Loucy (cell line): ENCODE data around the gene ALDH3A1.

Experiments used
- H2AFZ ChIP-seq: fragments of 200-600 bp; sonication (generic); 2 replicates; pipeline ENCODE4 v1.6.0; 2016; ENCODE audit warnings: antibody characterized with exemption, mild to moderate bottlenecking, low read length, moderate library complexity
- H3F3A ChIP-seq: fragments of 200-600 bp; 2 replicates; pipeline ENCODE4 v1.6.0; 2016; ENCODE audit warnings: antibody characterized with exemption, low read depth, mild to moderate bottlenecking
- H3K27me3 ChIP-seq: fragments of 200-600 bp; sonication (generic); 2 replicates; pipeline ENCODE4 v1.6.1; 2014; ENCODE audit warnings: low read length, mild to moderate bottlenecking; ENCODE audit not compliant: insufficient read depth, poor library complexity, severe bottlenecking
- H3K36me3 ChIP-seq: fragments of 200-600 bp; sonication (generic); 2 replicates; pipeline ENCODE4 v1.6.1; 2016; ENCODE audit warnings: low read length; ENCODE audit not compliant: insufficient read depth
- H3K4me1 ChIP-seq: fragments of 200-600 bp; sonication (generic); 2 replicates; pipeline ENCODE4 v1.5.1; 2014; ENCODE audit warnings: low read length, mild to moderate bottlenecking; ENCODE audit not compliant: insufficient read depth, poor library complexity, severe bottlenecking
- H3K4me2 ChIP-seq: fragments of 200-600 bp; sonication (generic); 2 replicates; pipeline ENCODE4 v1.6.0; 2014; ENCODE audit warnings: antibody characterized with exemption, low read length, low read depth, mild to moderate bottlenecking; ENCODE audit not compliant: poor library complexity, severe bottlenecking
- H3K4me3 ChIP-seq: fragments of 200-600 bp; sonication (generic); 2 replicates; pipeline ENCODE4 v1.5.1; 2014; ENCODE audit warnings: low read length, mild to moderate bottlenecking, mixed read lengths; ENCODE audit not compliant: poor library complexity, severe bottlenecking
- H3K79me2 ChIP-seq: fragments of 200-600 bp; sonication (generic); 2 replicates; pipeline ENCODE4 v1.6.1; 2014; ENCODE audit warnings: low read length; ENCODE audit not compliant: insufficient read depth
- H3K9ac ChIP-seq: fragments of 200-600 bp; sonication (generic); 2 replicates; pipeline ENCODE4 v1.6.0; 2014; ENCODE audit warnings: mild to moderate bottlenecking, low read depth, low read length, moderate library complexity; ENCODE audit not compliant: poor library complexity, severe bottlenecking
- H3K9me2 ChIP-seq: fragments of 200-600 bp; sonication (generic); replicated peaks from 2 replicates; pipeline ENCODE4 v1.6.1; 2016; ENCODE audit warnings: low read depth, low read length, mixed read lengths
- H3K9me3 ChIP-seq: fragments of 200-600 bp; sonication (generic); 2 replicates; pipeline ENCODE4 v1.6.1; 2014; ENCODE audit warnings: mild to moderate bottlenecking, antibody characterized with exemption, low read length, low read depth; ENCODE audit not compliant: insufficient read depth
- H4K20me1 ChIP-seq: fragments of 200-600 bp; sonication (generic); 2 replicates; pipeline ENCODE4 v1.6.0; 2014; ENCODE audit warnings: antibody characterized with exemption, low read length, mild to moderate bottlenecking; ENCODE audit not compliant: insufficient read depth, poor library complexity, severe bottlenecking
- CTCF ChIP-seq: fragments of 200-600 bp; sonication (generic); conservative IDR thresholded peaks from 2 replicates; pipeline ENCODE4 v1.5.1; 2014; ENCODE audit warnings: mild to moderate bottlenecking, antibody characterized with exemption, low read length
- EZH2phosphoT487 ChIP-seq: fragments of 200-600 bp; IDR thresholded peaks from 2 replicates; pipeline ENCODE4 v1.6.1; 2018; ENCODE audit warnings: antibody characterized with exemption, mild to moderate bottlenecking, moderate library complexity, borderline replicate concordance

Gene ALDH3A1

GRCh38 chr17:19728084-19728495 is 20.0 kb downstream of the ALDH3A1 start:
- Histone ChIP-seq H3K36me3 (no peaks in the 10 kb centered on the region), H3K4me3 (no peak overlapping the region), H3K9ac (no peak overlapping the region), H2AFZ (no peak overlapping the region), H4K20me1 (no peaks in the 10 kb centered on the region), H3K4me1 (no peaks in the 10 kb centered on the region), H3K4me2 (no peak overlapping the region), H3F3A (no peaks in the 10 kb centered on the region), H3K79me2 (no peaks in the 10 kb centered on the region), H3K9me3 (no peaks in the 10 kb centered on the region), H3K27me3 (no peaks in the 10 kb centered on the region), H3K9me2 (no peaks in the 10 kb centered on the region)
- no peak for TF ChIP-seq CTCF
- no peak for TF ChIP-seq EZH2phosphoT487

DNA sequence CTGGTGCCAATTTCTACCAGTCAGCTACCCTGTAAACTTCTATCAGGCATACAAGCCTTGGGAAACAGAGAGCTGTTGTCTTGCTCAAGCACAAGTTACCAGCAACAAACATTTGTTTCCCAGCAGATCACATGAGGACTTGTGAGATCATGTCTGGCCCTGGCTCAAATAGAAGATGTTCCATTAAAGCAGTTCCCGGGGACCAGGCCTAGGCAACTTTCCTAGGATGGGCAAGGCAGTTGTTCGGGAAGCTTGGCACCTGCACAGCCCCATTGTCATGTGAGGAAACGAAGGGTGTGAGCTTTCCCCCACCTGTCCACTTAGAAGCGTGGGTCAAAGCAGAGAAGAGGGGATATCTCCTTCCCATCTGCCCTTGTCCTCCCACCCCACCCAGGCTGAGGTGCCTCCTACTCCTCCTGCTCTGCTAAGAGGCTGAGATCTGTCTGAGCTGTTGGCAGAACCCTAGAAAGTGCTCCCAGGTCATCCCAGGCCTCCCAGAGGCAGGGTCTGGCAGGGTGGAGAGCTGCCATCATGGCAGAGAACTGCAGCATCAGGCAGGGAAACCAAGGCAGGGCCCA is 20.5 kb downstream of the ALDH3A1 start:
- Histone ChIP-seq H2AFZ (no peak overlapping the region), H3K9me2 (no peaks in the 10 kb centered on the region), H3K4me2 (no peak overlapping the region), H3K9me3 (no peaks in the 10 kb centered on the region), H4K20me1 (no peaks in the 10 kb centered on the region), H3K4me1 (no peaks in the 10 kb centered on the region), H3K79me2 (no peaks in the 10 kb centered on the region), H3K4me3 (no peak overlapping the region), H3K9ac (no peak overlapping the region), H3F3A (no peaks in the 10 kb centered on the region), H3K36me3 (no peaks in the 10 kb centered on the region), H3K27me3 (no peaks in the 10 kb centered on the region)
- TF ChIP-seq CTCF: no peak
- TF ChIP-seq EZH2phosphoT487: no peak

- Histone ChIP-seq H2AFZ (no peak overlapping the region), H3K4me3 (no peak overlapping the region), H3F3A (no peaks in the 10 kb centered on the region), H3K9me3 (no peaks in the 10 kb centered on the region), H3K4me1 (no peaks in the 10 kb centered on the region), H3K27me3 (no peaks in the 10 kb centered on the region), H3K79me2 (no peaks in the 10 kb centered on the region), H3K36me3 (no peaks in the 10 kb centered on the region), H3K9ac (no peak overlapping the region), H4K20me1 (no peaks in the 10 kb centered on the region), H3K4me2 (no peak overlapping the region), H3K9me2 (no peaks in the 10 kb centered on the region)
- TF ChIP-seq CTCF (no peak), EZH2phosphoT487 (no peak)
These were observed 21.3 kb downstream of the ALDH3A1 start for GRCh38 chr17:19726631-19727376.
